HG03159 (cell line): Measurements from ENCODE around the gene ACAA1.
"Not testable (repeated sequence)": the region's sequence is repeated elsewhere in the genome, so short reads cannot be mapped to it uniquely, and the experiment has no call there.

Source experiments
- ATAC-seq: cut with Tn5 transposase; IDR thresholded peaks from one replicate; pipeline ENCODE4 v1.9.1; 2021; ENCODE audit warnings: mild to moderate bottlenecking, moderate library complexity; ENCODE audit not compliant: unreplicated experiment

The ACAA1 gene

GRCh38 chr3:38107911-38108648 lies 28.8 kb downstream of the ACAA1 start:
- no peak for ATAC-seq

DNA sequence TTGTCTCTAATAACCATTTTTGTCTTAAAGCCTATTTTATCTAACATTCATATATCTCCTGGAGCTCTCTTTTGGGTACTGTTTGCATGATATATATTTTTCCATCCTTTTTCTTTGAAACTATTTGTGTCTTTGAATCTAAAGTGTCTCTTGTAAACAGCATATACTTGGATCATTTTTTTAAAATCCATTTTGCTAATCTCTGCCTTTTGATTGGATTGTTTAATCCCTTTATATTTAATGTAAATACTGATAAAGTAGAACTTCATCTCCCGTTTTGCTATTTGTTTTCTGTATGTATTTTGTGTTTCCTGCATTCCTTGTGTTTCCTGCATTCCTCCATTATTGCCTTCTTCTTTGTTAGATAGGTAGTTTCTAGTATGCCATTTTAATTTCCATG lies 31.4 kb downstream of the ACAA1 start:
- ATAC-seq, result no peak

DNA sequence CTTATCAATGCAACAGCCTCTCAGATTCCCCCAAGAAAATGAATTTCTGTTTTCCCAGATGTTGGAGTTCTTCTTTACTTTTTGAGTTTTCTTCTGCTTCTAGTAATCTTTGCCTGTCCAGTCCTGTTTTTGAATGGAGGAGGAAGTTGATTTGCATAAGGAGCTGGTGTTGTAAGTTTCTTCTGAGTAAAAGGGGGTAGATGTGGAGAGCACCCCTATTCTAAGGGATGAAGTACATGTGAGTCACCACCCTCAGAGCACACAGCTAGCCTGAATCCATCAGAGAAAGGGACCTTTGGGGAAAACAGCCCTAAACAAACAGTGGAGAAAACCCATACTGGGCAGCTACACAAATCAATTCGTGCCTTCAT lies 34.5 kb downstream of the ACAA1 start:
- ATAC-seq, result no peak

- ATAC-seq, result no peak
Observed at GRCh38 chr3:38101811-38102443, 35.0 kb downstream of the ACAA1 start.

GRCh38 chr3:38100498-38100897 lies 36.4 kb downstream of the ACAA1 start:
- ATAC-seq, result no peak

GRCh38 chr3:38099518-38099917 lies 37.4 kb downstream of the ACAA1 start:
- ATAC-seq, result no peak

DNA sequence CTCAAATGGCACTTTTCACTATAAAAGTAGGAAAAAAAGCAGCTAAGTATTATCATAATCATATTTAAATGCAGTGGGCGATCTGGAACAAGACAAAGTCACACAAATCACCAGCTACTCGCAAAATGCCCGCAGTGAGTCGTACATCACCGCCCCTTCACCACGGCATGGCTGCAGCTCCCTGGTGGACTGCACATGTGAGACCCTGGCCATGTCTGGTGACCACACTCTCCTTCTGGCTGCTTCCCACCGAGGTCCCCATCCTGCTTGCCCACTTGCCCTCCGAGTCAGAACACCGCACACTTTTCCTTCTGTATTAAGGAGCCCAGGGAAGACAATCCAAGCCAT lies 38.6 kb downstream of the ACAA1 start:
- no peak for ATAC-seq

GRCh38 chr3:38097446-38098375 lies 39.2 kb downstream of the ACAA1 start:
- no peak for ATAC-seq

DNA sequence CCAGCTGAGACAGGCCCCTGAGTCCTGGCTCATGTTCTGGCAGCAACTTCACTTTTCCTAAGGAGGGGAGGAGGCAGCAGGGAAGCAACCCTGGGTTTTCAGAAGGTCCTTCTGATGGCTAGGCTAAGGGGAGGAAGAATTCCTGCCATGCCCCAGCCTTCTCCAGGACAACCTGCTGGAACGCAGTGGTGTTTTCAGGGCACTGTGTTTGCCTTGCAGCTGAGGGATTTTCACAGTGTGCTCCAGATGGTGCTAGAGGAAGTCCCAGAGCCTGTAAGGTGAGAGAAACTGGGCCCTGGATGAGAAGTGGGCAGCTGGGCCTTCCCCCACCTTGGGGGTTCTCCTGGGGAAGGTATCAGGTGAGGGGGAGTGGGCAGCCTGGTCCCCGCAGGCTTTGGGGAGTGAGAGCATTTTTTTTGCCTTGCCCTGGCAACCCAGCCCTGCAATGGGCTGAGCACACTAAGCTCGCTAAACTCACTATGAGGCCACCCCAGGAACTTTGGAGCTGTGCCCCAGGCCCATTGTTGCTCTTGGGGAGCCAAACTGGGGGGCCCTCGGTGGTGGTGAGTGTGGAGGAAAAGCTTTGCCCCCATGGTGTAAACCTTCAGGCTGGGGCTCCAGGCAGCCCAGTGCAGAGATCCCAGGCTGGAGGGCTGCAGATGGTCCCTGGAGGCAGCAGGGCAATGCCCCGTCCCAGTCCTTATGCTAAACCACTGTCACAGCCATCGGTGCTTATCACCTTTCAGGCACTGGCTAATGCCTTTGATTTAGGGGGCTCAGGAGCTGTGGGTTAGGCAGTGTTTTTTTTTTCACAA lies 41.1 kb downstream of the ACAA1 start:
- no peak for ATAC-seq

- ATAC-seq, result no peak
Observed at GRCh38 chr3:38094999-38095398, 41.9 kb downstream of the ACAA1 start.

DNA sequence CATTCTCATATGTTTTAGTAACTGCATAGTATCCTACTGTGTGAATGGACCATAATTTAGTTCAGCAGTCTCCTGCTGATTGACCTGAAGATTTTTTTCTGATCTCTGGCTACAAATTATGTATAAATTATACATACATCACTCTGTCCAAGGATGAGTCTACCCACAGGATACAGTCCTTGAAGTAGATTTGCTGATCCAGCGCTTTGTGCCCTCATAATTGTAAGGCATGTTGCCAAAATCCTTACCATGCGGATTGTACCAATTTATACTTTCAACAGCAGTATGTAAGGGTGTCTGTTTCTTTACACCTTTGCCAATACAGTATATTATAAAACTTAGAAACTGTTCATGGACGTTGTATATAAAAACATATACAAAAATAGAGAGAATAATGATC lies 46.5 kb downstream of the ACAA1 start:
- no peak for ATAC-seq

- ATAC-seq, result no peak
Observed at GRCh38 chr3:38089163-38089562, 47.8 kb downstream of the ACAA1 start.

GRCh38 chr3:38088126-38089078 lies 48.5 kb downstream of the ACAA1 start:
- no peak for ATAC-seq

DNA sequence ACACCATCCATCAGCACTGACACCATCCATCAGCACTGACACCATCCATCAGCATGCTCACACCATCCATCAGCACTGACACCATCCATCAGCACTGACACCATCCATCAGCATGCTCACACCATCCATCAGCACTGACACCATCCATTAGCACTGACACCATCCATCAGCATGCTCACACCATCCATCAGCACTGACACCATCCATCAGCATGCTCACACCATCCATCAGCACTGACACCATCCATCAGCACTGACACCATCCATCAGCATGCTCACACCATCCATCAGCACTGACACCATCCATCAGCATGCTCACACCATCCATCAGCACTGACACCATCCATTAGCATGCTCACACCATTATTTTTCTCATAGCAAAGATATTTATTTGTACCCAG lies 49.6 kb downstream of the ACAA1 start:
- not testable (repeated sequence) for ATAC-seq

DNA sequence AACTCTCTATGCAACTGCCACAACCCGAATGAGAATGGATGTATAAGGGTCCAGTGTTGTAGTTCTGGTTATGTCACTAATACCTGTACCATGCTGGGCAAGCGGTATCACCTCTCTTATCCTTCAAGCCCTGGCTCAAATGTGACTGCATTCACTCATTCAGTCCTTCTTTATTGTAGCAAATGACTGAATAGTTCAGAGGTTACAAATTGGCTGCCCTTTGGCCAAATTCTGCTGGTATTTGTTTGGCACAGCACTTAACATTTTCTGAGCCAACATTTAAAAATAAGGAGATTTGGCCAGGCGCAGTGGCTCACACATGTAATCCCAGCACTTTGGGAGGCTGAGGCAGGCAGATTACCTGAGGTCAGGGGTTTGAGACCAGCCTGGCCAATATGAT lies 50.4 kb downstream of the ACAA1 start:
- no peak for ATAC-seq

- no peak for ATAC-seq
Observed at GRCh38 chr3:38085943-38086324, 51.0 kb downstream of the ACAA1 start.

GRCh38 chr3:38085311-38085942 lies 51.5 kb downstream of the ACAA1 start:
- no peak for ATAC-seq

DNA sequence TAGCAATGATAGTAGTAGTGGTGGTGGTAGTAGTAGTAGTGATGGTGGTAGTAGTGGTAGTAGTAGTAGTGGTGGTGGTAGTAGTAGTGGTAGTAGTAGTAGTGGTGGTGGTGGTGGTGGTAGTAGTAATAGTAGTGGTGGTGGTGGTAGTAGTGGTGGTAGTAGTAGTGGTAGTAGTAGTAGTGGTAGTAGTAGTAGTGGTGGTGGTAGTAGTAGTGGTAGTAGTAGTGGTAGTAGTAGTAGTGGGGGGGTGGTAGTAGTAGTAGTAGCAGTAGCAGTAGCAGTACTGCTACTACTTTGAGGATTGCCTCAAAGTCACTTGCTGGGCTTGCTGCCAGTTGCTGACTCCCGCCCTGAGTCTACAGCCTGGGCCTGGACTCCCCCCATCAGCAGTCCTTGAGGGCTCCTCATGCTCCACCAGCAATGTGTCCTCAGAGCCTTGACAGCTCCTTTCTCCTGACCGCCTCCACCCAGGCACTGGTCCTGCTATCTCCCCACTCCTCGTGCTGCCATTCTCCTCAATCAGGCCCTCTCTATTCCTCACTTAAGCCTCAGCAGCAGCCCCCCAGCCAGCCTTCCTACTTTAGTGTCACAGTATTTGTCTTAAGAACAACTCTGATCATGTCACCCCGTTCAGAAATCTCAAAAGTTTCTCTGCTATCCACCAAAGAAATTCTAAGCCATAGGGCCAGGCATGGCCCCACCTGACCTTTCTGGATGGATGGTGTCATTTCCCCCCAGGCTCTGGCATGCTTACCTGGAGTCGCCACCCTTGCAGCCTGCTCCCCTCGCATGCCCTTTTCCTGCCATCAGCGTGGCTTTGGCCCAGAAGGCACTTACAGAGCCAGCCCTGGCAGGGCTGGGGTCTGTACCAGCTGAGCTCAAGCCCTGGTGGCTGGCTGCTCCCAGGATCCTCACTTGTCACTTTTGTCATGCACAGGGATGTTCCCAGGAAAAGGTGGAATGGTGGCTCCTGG lies 52.3 kb downstream of the ACAA1 start:
- ATAC-seq, result no peak
